ENCODE data around the gene PSRC1. TPM values are rescaled to one million over a fixed set of nuclear protein-coding genes. Genes with fewer than 3 reads are reported as not detected.

Gene PSRC1
- total and polyA plus RNA-seq, 2 of the 8 experiments (the other 6 are each of a cell fraction or from before 2014, with no cell fraction given) = 56.1 to 67.3 TPM

DNA sequence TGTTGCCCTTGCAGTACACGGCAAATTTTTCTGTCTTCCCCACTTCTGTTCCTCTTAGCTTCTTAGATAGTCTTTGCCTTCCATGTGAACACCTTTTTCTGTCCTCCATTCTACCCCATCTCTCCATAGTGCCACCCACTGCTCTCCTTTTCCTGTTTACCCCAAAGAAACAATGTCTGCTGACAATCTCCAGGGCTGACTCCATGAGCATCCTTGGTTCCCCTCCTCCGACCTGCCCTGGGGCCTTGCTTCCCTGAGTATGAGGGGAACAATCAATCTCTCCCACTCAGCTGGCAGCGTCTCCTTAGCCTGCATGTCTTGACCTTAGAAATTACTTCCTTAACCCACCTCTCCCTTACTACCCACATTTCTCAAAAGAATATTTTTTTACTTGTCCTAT lies 36.2 kb upstream of the PSRC1 start:
- FAIRE-seq (no peak), DNase-seq (ENCODE audit: low read depth in 1 of 2, low spot score in 2 of 2) (no peak)
- H2BK15ac ChIP-seq (ENCODE audit: low read length) = no peak overlapping the region
- no peak overlapping the region for H4K5ac ChIP-seq (ENCODE audit: insufficient read length, low read depth, low read length)
- H3K36me3 ChIP-seq (ENCODE audit: control insufficient read depth in 2 of 4, insufficient read depth in 4 of 4, low read length in 3 of 4) = peaks cover 24 to 64% (median 38%) of the 10 kb centered on the region in 4 experiments
- H3K56ac ChIP-seq (replicated peaks; ENCODE audit: insufficient read length, low read depth, low read length) = no peak overlapping the region
- ChIA-PET POLR2A (ENCODE audit: partially characterized antibody) (interaction anchor here (1.0 to 1.3 kb wide), 2 partner anchors 42 to 79 kb away, joined by 3 to 4 read pairs; partner anchors contain the start of gene SORT1), CTCF (ENCODE audit: partially characterized antibody) (interaction anchor here (1.0 to 5.2 kb wide), 8 partner anchors 13 to 81 kb away, joined by 3 to 41 read pairs (median 6); partner anchors contain the start of gene MYBPHL)
- H3K4ac ChIP-seq (replicated peaks; ENCODE audit: insufficient read length, low read depth, low read length) = no peak overlapping the region
- H3K9ac ChIP-seq (replicated peaks in 1 of 4; ENCODE audit: extremely low read depth in 1 of 4, low read depth in 3 of 4, low read length in 3 of 4) = no peak overlapping the region
- H3K4me3 ChIP-seq (ENCODE audit: extremely low read depth in 1 of 4, insufficient read depth in 2 of 4, low read depth in 3 of 4, low read length in 4 of 4) = no peak overlapping the region
- H4K8ac ChIP-seq (ENCODE audit: extremely low read depth, insufficient read depth, low read length) = no peak overlapping the region
- H3K79me1 ChIP-seq (ENCODE audit: low read depth, low read length) = no peaks in the 10 kb centered on the region
- TF ChIP-seq TAF7 (optimal IDR thresholded peaks at IDR 0.05; ENCODE audit: borderline replicate concordance, low read depth, low read length) = no peak
- TF ChIP-seq PHF8 (conservative IDR thresholded peaks at IDR 0.05; ENCODE audit: low read depth, low read length) = no peak
- no peak overlapping the region for H2BK5ac ChIP-seq (ENCODE audit: low read depth, low read length)
- H3K23ac ChIP-seq (ENCODE audit: insufficient read length) = no peak overlapping the region
- no peaks in the 10 kb centered on the region for H3K27me3 ChIP-seq (replicated peaks in 1 of 4; ENCODE audit: control insufficient read depth in 3 of 4, extremely low read depth in 1 of 4, insufficient read depth in 3 of 4, low read length in 3 of 4)
- H3K27ac ChIP-seq (ENCODE audit: low read depth, low read length) = no peak overlapping the region
- H3K4me1 ChIP-seq (replicated peaks in 1 of 4; ENCODE audit: control insufficient read depth in 3 of 4, insufficient read depth in 4 of 4, low read length in 3 of 4) = no peaks in the 10 kb centered on the region; a peak in 1 of 7 replicates
- H2BK12ac ChIP-seq (ENCODE audit: low read depth, low read length) = no peak overlapping the region
- H3K23me2 ChIP-seq (ENCODE audit: low read depth, low read length) = no peaks in the 10 kb centered on the region; the same call in 1 of the 2 replicates
- H2BK20ac ChIP-seq (ENCODE audit: low read length) = no peak overlapping the region
- H2BK120ac ChIP-seq (replicated peaks; ENCODE audit: low read depth, low read length) = no peak overlapping the region
- no peak overlapping the region for H2AK5ac ChIP-seq (ENCODE audit: low read depth, low read length)
- H3K18ac ChIP-seq (ENCODE audit: extremely low read depth, low read length) = no peak overlapping the region
- WGBS, 2 experiments (ENCODE audit: extremely low coverage in 1 of 2, insufficient coverage in 1 of 2, insufficient read length in 1 of 2, insufficient replicate concordance in 2 of 2, low coverage in 1 of 2, low lambda C conversion rate in 2 of 2, missing lambda C conversion rate in 1 of 2) = 79% methylated on average over 3 of the region's 3 CpGs; no CpG with 5 or more reads in 1 of the 2 experiments
- H2AFZ ChIP-seq (ENCODE audit: low read length) = no peak overlapping the region
- H3K79me2 ChIP-seq (ENCODE audit: control insufficient read depth in 1 of 2, insufficient read depth in 2 of 2, low read length in 2 of 2) = no peaks in the 10 kb centered on the region
- no peaks in the 10 kb centered on the region for H3K9me3 ChIP-seq (ENCODE audit: insufficient read depth in 2 of 2, low read depth in 1 of 2, low read length in 1 of 2)
- no peaks in the 10 kb centered on the region for H4K20me1 ChIP-seq (replicated peaks in 1 of 2; ENCODE audit: control insufficient read depth in 1 of 2, insufficient read depth in 2 of 2, low read length in 2 of 2)
- H3K4me2 ChIP-seq (ENCODE audit: insufficient read depth in 1 of 2, low read depth in 2 of 2, low read length in 2 of 2) = no peak overlapping the region
- no peak overlapping the region for H4K91ac ChIP-seq (replicated peaks; ENCODE audit: insufficient read length, low read length)
- H3K14ac ChIP-seq (ENCODE audit: insufficient read length) = no peak overlapping the region
